Activated CD4-positive, alpha-beta T cell treated with anti-CD3 and anti-CD28 coated beads for 24 hours (primary cell): Measurements from ENCODE around the gene TAX1BP1.
"Not testable (repeated sequence)": the region's sequence is repeated elsewhere in the genome, so short reads cannot be mapped to it uniquely, and the experiment has no call there.

Experiments used
- DNase-seq, 2 donors: peaks; one replicate each; pipeline ENCODE4 v3.0.0-alpha.2; 2020; ENCODE audit warnings: low read depth in 2 of 2

The TAX1BP1 gene

GRCh38 chr7:27843584-27844305 lies 103.8 kb downstream of the TAX1BP1 start:
- no peak for DNase-seq

GRCh38 chr7:27846388-27846787 lies 106.4 kb downstream of the TAX1BP1 start:
- DNase-seq: no peak

DNA sequence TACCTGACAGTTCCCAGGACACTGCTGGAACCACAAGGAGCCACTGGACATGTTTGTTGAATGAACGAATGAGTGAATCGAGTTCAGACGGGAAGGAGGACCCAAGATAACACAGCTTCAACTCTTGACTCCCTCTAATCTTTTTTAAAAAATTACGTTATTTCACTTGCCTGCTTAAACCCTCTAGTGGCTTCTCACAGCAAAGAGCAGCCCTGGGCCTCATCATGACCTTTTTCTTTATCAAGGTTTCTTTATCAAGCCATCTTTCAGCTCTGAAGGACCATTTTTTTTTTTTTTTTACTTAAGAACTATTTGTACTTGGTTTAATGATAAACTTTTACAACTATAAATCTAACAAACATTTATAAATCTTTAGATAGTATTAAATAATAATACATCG lies 110.6 kb downstream of the TAX1BP1 start:
- no peak for DNase-seq

DNA sequence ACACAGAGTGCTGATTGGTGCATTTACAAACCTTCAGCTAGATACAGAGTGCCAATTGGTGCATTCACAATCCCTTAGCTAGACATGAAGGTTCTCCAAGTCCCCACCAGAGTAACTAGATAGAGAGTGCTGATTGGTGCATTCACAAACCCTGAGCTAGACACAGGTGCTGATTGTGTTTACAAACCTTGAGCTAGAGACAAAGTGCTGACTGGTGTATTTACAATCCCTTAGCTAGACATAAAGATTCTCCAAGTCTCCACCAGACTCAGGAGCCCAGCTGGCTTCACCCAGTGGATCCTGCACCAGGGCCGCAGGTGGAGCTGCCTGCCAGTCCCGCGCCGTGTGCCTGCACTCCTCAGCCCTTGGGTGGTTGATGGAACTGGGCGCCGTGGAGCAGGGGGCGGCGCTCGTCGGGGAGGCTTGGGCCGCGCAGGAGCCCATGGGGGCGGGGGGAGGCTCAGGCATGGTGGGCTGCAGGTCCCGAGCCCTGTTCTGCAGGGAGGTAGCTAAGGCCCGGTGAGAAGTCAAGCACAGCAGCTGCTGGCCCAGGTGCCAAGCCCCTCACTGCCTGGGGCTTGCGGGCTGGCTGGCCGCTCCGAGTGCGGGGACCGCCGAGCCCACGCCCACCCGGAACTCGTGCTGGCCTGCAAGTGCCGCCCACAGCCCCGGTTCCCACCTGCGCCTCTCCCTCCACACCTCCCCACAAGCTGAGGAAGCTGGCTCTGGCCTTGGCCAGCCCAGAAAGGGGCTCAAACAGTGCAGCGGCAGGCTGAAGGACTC lies 116.9 kb downstream of the TAX1BP1 start:
- DNase-seq: not testable (repeated sequence)

GRCh38 chr7:27860800-27861199 lies 120.8 kb downstream of the TAX1BP1 start:
- no peak for DNase-seq

DNA sequence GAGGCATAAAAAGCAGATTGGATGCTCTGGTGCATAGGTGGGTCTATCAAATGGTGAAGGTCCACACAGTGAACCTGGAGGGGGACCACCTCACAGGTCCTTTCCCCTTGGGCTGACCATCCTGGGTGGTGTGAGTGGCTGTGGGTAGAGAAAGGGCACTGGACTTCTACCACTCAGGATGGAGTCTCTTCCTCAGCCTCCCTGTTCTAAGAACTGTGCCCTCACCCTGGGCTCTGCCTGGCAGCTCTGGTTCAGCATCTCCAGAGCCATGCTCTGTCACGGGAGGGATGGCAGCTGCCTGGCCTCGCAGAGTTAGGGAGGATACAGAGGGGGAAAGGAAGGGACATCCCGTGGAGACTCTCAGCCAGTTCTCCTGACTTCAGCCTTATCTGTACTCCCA lies 121.8 kb downstream of the TAX1BP1 start:
- DNase-seq: no peak

DNA sequence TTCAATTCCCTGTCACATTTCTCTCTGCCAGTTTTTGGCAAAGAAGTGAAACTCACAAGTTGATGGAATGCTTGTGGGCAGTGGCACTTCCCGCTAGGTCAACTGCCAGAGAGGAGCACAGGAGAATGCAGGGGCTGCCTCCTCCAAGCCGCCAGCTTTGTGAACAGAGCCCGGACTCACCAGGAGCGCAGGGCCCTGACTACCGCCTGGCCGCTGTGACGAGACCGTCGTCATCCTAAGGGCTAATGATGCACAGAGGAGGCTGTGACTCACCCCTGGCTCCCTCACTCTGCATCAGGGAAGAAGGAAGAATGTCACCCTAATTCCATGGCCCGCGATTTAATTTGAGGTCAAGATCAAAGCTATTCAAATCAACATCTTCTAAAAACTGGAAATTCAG lies 123.9 kb downstream of the TAX1BP1 start:
- no peak for DNase-seq

DNA sequence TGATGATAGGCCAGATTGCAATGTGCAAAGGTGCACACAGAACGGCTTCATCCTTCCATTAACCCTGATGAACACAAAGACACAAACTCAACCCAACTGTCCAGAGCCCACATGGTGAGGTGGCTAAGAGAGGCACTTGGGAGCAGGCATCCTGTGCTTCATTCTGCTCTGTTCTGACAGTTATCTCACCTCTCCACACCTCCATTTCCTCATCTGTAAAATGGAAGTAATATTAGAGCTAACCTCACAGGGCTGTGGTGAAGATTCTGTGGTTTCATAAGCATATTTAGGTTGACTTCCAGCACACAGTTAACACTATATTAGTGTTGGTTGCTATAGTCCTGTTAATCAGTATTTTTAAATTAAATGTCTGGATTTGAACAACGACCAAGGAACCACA lies 126.3 kb downstream of the TAX1BP1 start:
- DNase-seq: no peak

DNA sequence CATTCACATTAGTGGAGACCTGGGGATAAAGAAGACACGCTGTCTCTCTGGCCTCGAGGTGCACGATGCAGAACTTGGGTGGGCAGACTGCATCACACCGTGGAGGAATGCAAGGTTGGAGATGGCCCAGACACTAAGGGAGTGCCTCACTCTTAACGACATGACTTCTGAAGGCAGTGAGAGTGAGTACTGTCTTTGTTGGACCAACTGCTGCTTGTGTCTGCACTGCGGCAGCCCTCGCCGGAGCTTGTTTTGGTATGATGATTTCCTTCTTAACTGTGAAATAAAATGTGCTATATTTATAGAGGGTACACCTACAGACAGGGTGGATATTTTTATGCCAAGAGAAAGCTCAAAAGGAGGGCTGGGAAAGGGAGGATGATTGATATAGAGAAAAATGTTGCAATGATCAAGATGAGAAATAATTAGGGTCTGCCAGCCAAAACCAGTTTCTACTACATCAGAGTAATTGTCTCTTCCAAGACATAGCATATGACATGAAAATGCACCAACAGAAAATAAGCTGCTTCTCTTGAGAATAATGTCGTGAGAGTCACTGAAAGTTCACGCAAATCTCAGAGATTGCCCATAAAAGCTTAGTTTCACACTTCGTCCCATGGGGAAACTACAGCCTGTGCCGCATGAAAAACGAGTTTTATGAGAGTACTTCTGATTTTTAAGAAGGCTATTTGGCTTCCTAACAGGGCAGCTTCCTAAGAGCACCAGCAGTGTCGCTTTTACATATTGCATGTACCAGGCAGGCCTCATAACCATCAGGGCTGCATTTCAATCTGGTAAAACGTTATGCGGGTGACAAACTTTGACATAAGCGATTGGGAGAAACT lies 127.1 kb downstream of the TAX1BP1 start:
- no peak for DNase-seq

DNA sequence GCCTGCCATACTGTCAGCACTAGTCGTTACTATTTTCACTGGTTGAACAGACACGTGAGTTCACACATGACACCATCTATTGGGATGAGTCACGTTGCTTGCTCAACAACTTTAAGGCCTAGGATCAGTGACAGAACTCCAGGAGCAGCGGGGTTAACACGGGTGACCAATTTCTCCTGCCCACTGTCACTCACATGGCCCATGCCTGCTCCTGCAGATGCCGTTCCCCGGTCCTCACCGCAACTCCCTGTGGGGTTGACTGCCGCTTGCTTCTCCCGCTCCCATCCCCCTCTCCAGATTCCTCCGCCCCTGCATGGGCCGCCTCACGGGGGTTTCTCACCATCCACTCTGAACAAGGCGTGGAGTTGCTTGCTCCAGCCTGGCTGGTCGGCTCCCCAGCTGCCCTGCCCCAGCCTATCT lies 128.2 kb downstream of the TAX1BP1 start:
- no peak for DNase-seq

DNA sequence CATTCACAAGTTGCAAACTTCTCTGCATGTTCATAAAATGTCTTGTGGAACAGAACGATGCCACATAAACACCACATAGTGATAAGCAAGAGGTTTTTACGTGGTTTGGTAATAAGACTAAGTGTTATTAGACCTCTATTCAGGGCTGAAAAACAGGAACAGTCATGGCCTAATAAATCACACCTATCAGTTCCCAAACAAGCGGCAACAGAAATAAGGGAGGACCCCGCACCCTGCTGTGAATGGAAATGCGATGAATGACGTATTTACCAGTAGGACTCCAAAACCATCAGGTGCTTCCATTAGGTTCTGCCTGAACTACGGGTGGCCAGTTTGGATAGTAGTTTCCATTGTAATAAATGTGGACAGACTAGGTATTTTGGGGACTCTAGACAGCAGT lies 129.1 kb downstream of the TAX1BP1 start:
- no peak for DNase-seq

- no peak for DNase-seq
These were observed 130.6 kb downstream of the TAX1BP1 start for GRCh38 chr7:27870595-27870994.

DNA sequence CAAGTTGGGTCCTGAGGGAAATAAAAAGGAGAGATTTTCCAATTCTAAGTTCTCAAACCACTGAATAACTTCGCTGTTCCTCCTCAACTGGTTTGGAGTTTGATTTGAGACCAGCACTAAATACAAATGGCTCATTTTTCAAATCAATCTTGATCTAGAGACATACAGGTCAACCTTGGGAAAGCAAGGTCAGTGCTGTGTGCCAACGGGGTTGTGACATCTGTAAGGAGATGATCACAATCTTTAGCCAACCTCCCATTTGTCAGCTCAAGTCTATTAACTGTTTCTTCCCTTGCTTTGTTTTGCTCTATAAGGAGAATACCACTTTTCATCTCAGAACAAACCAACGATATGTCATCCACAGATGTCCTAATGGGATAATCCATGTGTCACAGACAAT lies 131.1 kb downstream of the TAX1BP1 start:
- DNase-seq: no peak

GRCh38 chr7:27871866-27872265 lies 131.9 kb downstream of the TAX1BP1 start:
- no peak for DNase-seq

GRCh38 chr7:27872356-27873275 lies 132.7 kb downstream of the TAX1BP1 start:
- DNase-seq: no peak

DNA sequence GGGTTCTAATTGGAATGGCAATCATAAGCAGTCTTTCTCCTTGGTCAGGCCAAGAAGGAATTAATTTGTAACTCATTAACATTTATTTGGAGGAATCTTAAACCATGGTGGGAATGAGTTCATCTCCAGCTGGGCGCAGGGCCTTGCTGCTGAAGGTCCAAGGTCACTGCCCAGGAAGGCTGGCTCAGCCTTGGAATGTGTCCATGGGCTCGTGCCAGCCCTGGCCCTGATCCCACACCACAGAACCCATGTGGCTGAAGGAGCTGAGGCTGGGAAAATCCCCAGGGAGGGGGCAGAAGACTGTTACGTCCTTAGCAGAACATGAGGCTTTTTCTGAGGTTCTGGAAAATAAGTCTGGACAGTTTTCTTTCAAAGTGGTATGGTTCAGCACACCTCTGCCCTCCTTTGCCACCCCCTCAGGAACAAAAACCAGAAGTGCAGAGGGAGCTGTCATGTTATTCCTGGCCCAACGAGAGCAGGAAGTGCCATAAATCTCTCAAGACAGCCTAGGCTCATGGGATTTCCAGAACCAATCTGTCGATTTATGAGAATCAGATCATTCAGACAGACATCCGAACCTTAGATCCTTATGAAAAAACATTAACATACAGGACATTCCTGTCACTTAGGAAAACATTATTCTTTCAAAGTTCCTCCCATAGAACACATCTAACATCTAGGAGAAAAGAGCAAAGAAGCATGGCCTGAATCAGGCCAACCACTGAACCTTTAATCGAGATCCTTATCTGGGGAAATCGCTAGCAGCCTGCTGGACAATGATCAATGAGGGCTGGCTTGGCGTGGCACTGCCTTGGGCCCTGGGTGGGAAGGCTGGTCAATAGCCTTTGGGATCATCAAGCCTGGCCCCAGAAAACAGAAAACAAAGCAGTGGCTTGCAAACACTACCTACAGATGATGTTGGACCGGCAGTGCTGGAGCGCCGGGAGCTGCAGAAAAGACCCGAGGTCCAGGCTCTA lies 134.3 kb downstream of the TAX1BP1 start:
- no peak for DNase-seq

- no peak for DNase-seq
These were observed 135.1 kb downstream of the TAX1BP1 start for GRCh38 chr7:27875061-27875460.

DNA sequence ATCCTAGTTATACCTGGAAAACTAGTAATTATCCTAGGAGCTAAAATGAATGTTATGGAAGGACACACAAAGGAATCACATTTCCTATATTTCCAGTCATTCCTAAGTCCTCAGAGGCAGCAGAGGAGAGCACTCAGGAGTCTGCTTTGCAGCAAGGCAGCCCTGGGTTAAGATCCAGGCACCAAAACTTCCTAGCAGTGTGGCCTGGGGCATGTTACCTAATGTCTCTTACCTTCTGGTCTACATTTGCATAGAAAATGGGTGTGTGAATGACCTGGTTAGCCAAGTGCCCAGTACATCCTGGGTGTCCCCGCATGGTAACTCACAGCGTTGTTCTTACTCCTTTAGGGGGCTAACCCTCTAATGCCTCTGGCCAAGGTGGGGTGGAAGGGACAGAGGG lies 135.9 kb downstream of the TAX1BP1 start:
- DNase-seq: no peak

- no peak for DNase-seq
These were observed 136.8 kb downstream of the TAX1BP1 start for GRCh38 chr7:27876756-27877155.
